Vagina (tissue), 2 donors: ENCODE results near the gene CHCHD6. TPM values are rescaled to one million over a fixed set of nuclear protein-coding genes. Genes with fewer than 3 reads are reported as not detected.

Source experiments
- DNase-seq, 2 donors: peaks; one replicate each; pipeline ENCODE4 v3.0.0-alpha.2; 2017; ENCODE audit errors: extremely low spot score in 2 of 2
- H3K27ac ChIP-seq: fragments of 200-600 bp; sonication (generic); one replicate; pipeline ENCODE4 v1.5.1; 2019
- H3K27me3 ChIP-seq: fragments of 200-600 bp; sonication (generic); one replicate; pipeline ENCODE4 v1.5.1; 2019
- H3K36me3 ChIP-seq, 2 donors: fragments of 200-600 bp; sonication (generic); one replicate each; pipeline ENCODE4 v1.5.1; 2017 to 2019
- H3K4me1 ChIP-seq: fragments of 200-600 bp; sonication (generic); one replicate; pipeline ENCODE4 v1.5.1; 2019
- H3K4me3 ChIP-seq, 2 donors: fragments of 200-600 bp; sonication (generic); 1 replicate in 1 of 2; 2 replicates in 1 of 2; pipeline ENCODE4 v1.5.1; 2016 to 2019
- H3K9me3 ChIP-seq: fragments of 200-600 bp; sonication (generic); one replicate; pipeline ENCODE4 v1.5.1; 2019
- POLR2A ChIP-seq, 2 donors: fragments of 450-650 bp; IDR thresholded peaks; one replicate each; pipeline ENCODE4 v1.6.1; 2017; ENCODE audit warnings: antibody characterized with exemption in 2 of 2, mild to moderate bottlenecking in 2 of 2, moderate library complexity in 2 of 2
- POLR2AphosphoS5 ChIP-seq, 2 donors: sonication (generic); formaldehyde crosslinking; IDR thresholded peaks; one replicate each; pipeline ENCODE4 v1.9.0; 2017; ENCODE audit warnings: antibody characterized with exemption in 2 of 2, mild to moderate bottlenecking in 2 of 2, low read depth in 1 of 2; ENCODE audit not compliant: insufficient read depth in 1 of 2
- intact Hi-C: fragments of 100-400 bp; cut with DNase I; formaldehyde crosslinking; loops from one replicate; pipeline ENCODE4 v1.15.1; 2023
- total RNA-seq: library from RNA; depleted of rRNA; stranded (reverse); fragments of >200 nt; gene quantifications from one replicate; pipeline ENCODE4 v1.2.3, GENCODE V29; 2016
- TF ChIP-seq, protein P1 (sequence below), 3 experiments: fragments of 450-650 bp in 2 of 3; fragments of 200-600 bp in 1 of 3; sonication (generic) in 1 of 3; IDR thresholded peaks; one replicate each; pipeline ENCODE4 v1.5.1; 2017 to 2019; ENCODE audit warnings: antibody characterized with exemption in 3 of 3, mild to moderate bottlenecking in 2 of 3, moderate library complexity in 2 of 3

The CHCHD6 gene
- total RNA-seq, 1 donor from 2014 or later, result 12.8 TPM

GRCh38 chr3:126848991-126849390, 145.0 kb downstream of the CHCHD6 start:
- Histone ChIP-seq H3K4me3 (no peak overlapping the region), H3K4me1 (no peaks in the 10 kb centered on the region), H3K27me3 (no peaks in the 10 kb centered on the region), H3K27ac (no peak overlapping the region), H3K36me3 (no peaks in the 10 kb centered on the region), H3K9me3 (no peaks in the 10 kb centered on the region)
- peak; percentile 22 to 29 for DNase-seq
- no peak for TF ChIP-seq POLR2A (IDR thresholded peaks at IDR 0.05)
- intact Hi-C loops, result no loop called here

- peak; percentile 16 to 27 for DNase-seq
- no peaks in the 10 kb centered on the region for H3K27me3 ChIP-seq
- H3K36me3 ChIP-seq, result no peaks in the 10 kb centered on the region
- no peak for TF ChIP-seq POLR2A (IDR thresholded peaks at IDR 0.05)
- TF ChIP-seq, protein P1, sequence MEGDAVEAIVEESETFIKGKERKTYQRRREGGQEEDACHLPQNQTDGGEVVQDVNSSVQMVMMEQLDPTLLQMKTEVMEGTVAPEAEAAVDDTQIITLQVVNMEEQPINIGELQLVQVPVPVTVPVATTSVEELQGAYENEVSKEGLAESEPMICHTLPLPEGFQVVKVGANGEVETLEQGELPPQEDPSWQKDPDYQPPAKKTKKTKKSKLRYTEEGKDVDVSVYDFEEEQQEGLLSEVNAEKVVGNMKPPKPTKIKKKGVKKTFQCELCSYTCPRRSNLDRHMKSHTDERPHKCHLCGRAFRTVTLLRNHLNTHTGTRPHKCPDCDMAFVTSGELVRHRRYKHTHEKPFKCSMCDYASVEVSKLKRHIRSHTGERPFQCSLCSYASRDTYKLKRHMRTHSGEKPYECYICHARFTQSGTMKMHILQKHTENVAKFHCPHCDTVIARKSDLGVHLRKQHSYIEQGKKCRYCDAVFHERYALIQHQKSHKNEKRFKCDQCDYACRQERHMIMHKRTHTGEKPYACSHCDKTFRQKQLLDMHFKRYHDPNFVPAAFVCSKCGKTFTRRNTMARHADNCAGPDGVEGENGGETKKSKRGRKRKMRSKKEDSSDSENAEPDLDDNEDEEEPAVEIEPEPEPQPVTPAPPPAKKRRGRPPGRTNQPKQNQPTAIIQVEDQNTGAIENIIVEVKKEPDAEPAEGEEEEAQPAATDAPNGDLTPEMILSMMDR (IDR thresholded peaks at IDR 0.05), result no peak
- TF ChIP-seq POLR2AphosphoS5 (IDR thresholded peaks at IDR 0.05; ENCODE audit: insufficient read depth in 1 of 2, low read depth in 1 of 2), result no peak
- no peaks in the 10 kb centered on the region for H3K4me1 ChIP-seq
- H3K27ac ChIP-seq, result no peak overlapping the region
- no peaks in the 10 kb centered on the region for H3K9me3 ChIP-seq
- H3K4me3 ChIP-seq, result no peak overlapping the region
- intact Hi-C loops, result no loop called here
These were observed 145.7 kb downstream of the CHCHD6 start for GRCh38 chr3:126849768-126850167.

DNA sequence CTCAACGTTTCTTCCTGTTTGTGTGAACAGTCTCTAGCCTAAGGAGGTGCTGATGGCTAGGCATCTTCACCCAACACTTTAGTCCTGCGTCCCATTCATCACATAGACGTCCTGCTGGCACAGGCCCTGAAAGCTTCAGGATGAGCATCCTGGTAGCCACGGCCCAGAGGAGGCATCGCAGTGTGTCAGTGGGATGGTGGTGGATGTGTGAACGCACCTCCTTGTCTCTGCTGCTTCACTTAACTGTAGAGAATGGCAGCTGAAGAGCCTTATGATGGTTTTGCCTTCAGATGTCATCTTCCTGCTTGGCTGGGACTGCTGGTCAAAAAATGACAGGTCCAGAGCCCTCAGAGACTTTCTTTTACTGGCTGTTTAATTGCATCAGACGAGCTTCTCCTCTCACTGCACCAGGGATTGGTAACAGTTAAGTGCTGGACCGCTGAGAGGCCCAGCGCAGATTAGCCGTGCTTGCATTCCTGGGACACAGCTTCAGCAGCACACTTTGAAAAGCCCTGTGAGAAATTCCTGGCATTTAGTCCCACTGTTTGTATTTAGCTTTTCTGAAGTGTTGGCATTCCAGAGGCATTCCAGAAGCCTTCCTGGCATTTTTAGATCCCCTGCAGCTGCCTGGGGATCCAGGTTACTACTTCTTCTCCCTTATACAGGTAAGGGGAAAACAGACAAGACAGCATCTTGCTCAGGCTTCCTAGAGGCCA, 146.5 kb downstream of the CHCHD6 start:
- no peak overlapping the region for H3K4me3 ChIP-seq
- no peak overlapping the region for H3K27ac ChIP-seq
- intact Hi-C loops, result no loop called here
- no peaks in the 10 kb centered on the region for H3K9me3 ChIP-seq
- no peaks in the 10 kb centered on the region for H3K27me3 ChIP-seq
- TF ChIP-seq, protein P1 (IDR thresholded peaks at IDR 0.05), result no peak
- TF ChIP-seq POLR2A (IDR thresholded peaks at IDR 0.05), result no peak
- TF ChIP-seq POLR2AphosphoS5 (IDR thresholded peaks at IDR 0.05; ENCODE audit: insufficient read depth in 1 of 2, low read depth in 1 of 2), result no peak
- DNase-seq, result peak; percentile 46 to 47
- no peaks in the 10 kb centered on the region for H3K36me3 ChIP-seq
- no peaks in the 10 kb centered on the region for H3K4me1 ChIP-seq

DNA sequence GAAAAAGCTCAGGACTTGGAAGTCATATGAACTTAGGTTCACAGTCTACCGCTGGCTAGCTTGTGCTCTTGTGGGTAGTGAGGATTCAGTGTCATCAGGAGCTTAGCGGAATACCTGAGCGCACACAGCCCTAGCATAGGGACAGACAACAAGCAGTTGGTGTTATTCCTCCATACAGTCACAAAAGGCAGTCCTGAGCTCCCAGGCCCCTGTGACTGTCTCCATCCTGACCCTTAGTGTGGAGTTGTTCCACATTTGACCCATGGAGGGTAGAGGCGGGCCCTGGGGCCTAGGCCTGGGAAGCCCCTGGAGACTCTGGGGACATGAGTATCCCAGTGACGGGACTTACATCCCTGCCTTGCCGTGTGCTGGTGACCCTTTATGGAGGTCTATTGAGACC, 147.3 kb downstream of the CHCHD6 start:
- Histone ChIP-seq H3K9me3 (no peaks in the 10 kb centered on the region), H3K27ac (no peak overlapping the region), H3K36me3 (no peaks in the 10 kb centered on the region), H3K4me1 (no peaks in the 10 kb centered on the region), H3K4me3 (no peak overlapping the region), H3K27me3 (no peaks in the 10 kb centered on the region)
- DNase-seq, result no peak
- TF ChIP-seq POLR2A (IDR thresholded peaks at IDR 0.05) (no peak), POLR2AphosphoS5 (IDR thresholded peaks at IDR 0.05; ENCODE audit: insufficient read depth in 1 of 2, low read depth in 1 of 2) (no peak)
- TF ChIP-seq, protein P1 (IDR thresholded peaks at IDR 0.05), result no peak
- intact Hi-C loops, result no loop called here

DNA sequence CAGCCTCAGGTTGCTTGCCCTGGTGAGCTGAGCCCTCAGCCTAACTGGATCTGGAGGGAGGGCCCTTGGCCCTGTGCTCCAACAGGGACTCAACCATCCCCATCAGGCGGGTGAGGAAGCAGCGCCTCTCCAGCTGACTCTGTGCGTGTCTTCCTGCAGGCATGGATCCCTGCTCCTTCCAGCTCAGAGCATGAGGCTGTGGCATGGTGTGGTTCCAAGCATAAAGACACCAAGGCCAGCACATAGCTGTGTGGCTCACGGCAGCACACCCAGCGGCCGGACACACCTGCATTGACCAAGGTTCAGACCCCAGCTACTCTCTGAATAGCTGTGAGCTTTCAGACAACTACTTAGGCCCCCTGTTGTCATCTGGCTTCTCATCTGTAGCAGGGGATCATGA, 147.9 kb downstream of the CHCHD6 start:
- TF ChIP-seq POLR2A (IDR thresholded peaks at IDR 0.05) (no peak), POLR2AphosphoS5 (IDR thresholded peaks at IDR 0.05; ENCODE audit: insufficient read depth in 1 of 2, low read depth in 1 of 2) (no peak)
- TF ChIP-seq, protein P1 (IDR thresholded peaks at IDR 0.05), result no peak
- no peaks in the 10 kb centered on the region for H3K36me3 ChIP-seq
- H3K9me3 ChIP-seq, result no peaks in the 10 kb centered on the region
- H3K27me3 ChIP-seq, result no peaks in the 10 kb centered on the region
- no peak overlapping the region for H3K4me3 ChIP-seq
- intact Hi-C loops, result no loop called here
- DNase-seq, result peak in 1 of 2 donors; percentile 49
- no peak overlapping the region for H3K27ac ChIP-seq
- H3K4me1 ChIP-seq, result no peaks in the 10 kb centered on the region
